NCI-H1105 treated with DMSO at 0.1 percent for 48 hours (cell line): ENCODE measurements around the gene TRUB2.
"Not testable (repeated sequence)": the region's sequence is repeated elsewhere in the genome, so short reads cannot be mapped to it uniquely, and the experiment has no call there.

Experiments used
- DNase-seq: peaks from one replicate; lab custom pipeline; 2025; lab: John Stamatoyannopoulos, UW

The TRUB2 gene

DNA sequence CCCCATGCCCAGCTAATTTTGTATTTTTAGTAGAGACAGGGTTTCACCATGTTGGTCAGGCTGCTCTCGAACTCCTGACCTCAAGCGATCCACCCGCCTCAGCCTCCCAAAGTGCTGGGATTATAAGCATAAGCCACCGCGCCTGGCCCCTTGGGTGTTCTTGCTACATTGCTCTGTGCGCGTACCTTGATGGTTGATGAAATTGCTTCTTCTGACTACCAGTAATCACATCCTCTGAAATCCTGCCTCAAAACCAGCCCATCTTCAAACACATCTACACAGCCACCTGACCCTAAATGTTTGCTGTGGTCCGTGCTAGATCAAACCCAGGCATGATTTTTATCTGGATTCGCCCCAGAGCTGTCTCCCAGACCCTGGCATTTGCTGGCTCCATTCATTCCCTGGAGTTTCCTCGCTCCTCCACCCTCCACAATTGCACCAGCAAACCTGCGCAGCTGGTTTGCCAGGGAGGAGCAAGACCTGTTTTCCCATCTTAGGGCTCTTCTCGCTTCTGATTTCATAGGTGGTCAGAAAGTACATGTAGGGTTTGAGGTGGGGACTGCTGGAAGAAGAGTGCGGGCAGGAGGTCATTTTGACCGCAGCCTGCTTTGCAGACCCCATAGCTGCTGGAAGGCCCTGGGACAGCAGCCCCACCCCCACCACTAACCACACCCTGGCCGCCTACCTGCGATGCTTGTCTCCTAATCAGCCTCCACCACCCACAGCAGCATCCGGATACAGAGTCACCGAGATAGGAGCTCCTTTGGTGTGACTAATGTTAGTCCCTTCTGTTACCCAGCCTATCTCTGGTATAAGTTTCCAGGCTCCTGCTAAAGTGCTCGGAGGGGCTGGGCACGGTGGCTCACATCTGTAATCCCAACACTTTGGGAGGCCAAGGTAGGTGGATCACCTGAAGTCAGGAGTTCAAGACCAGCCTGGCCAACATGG is 23.4 kb downstream of the TRUB2 start:
- no peak for DNase-seq

DNA sequence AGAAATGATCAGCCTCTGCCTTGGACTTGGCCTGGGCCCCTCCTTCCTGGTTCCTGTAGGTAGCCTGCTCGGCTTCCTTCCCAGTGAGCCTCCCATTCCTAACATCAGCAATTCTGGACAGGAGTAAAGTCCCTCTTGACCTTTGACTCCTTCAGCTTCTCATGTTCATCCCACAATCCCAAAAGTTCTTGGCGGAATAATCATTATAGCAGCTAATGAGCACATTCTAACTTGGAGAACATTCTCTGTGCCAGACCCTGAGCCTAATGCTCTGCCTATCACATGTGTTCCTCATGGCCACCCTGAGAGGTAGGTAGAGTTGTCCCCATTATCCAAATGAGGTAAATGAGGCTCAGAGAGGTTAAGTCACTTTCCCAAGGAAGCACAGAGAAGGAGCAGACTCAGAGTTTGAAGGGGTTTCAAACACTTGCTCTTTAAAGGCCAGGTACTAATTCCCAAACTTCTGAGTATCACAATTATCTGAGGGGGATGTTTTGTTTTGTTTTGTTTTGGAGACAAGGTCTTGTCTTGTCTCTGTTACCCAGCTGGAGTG is 24.9 kb downstream of the TRUB2 start:
- DNase-seq: no peak

DNA sequence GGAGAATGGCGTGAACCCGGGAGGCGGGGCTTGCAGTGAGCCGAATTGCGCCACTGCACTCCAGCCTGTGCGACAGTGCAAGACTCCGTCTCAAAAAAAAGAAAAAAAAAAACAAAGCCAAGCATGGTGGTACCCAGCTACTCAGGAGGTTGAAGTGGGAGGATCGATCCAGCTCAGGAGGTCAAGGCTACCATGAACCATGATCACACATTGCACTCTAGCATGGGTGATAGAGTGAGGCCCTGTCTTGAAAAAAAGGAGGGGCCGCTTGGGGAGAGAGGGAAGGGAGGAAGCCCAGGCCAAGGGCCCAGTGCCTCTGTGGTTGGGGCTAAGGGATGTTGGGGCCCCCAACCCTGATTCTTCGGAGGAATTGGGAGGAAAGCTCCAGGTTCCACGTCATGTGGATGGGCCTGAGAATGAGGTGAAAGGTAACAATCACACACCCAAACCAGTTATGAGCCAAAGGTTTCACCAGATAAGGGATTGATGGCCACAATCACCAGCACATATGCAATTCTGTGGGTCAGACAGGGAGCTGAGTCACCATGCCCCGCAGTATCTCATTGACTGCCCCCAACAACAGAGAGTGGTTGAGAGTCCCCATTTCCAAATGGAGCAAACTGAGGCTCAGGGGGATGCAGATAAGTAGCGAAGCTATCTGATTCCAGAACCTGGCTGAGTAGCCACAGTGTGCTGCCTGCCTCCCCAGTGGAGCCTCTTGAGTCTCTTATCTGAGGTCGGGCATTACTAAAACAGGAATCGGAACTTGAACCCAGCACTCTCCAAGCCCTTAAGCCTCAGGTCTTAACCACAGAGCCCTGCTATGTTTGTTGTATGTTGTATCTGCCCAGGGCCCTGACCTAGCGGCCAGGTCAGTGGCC is 25.7 kb downstream of the TRUB2 start:
- no peak for DNase-seq

DNA sequence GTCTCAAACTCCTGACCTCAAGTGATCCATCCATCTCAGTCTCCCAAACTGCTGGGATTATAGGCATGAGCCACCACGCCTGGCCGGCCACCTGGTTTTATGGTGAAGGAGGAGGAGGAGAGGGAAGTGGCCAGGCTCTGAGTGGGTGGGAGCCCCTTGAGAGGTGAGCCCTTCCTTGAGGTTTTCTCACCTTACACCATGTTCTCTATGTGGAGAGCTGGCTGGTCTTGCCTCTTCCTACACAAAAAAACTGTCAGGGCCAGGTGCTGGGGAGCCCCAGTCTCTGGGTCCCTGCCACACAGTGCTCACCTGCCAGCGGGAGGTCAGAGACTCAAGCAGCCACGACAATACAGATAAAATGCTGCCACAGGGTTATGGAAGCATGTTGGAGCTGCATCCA is 28.1 kb downstream of the TRUB2 start:
- DNase-seq: no peak

DNA sequence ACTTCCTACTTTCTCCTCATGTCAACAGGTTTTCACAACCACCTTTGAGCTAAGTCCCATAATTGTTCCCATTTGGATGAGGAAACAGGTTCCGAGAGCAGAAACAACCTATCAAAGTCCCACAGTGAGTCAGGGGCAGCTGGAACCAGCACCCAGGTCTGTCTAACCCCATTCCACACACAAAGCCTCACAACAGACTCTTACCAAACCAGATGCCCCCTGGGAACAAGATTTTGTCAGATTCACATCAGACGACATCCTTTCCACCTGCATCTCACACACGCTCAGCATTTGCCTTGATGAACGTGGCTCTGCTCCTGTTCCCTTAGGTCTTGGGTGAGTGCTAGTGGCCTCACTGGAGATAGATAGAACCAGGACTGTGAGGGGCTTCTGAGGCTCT is 29.2 kb downstream of the TRUB2 start:
- DNase-seq: no peak

DNA sequence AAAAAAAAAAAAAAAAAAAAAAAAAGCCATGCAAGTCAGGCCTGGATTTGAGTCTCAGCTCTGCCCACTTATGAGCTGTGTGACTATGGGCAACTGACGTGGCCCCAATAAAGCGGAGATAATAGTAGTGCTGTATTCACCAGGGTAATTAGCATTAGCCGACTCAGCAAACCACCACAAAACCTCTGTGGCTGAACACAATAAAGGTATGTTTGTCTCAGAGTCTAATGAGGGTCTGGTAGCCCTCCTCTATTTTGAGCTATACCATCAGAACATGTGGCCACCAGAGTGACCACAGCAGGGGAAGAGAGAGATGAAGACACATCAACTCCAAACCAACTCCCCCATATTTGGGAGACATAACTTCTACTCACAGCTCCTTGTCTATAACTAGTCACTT is 30.2 kb downstream of the TRUB2 start:
- DNase-seq: no peak

DNA sequence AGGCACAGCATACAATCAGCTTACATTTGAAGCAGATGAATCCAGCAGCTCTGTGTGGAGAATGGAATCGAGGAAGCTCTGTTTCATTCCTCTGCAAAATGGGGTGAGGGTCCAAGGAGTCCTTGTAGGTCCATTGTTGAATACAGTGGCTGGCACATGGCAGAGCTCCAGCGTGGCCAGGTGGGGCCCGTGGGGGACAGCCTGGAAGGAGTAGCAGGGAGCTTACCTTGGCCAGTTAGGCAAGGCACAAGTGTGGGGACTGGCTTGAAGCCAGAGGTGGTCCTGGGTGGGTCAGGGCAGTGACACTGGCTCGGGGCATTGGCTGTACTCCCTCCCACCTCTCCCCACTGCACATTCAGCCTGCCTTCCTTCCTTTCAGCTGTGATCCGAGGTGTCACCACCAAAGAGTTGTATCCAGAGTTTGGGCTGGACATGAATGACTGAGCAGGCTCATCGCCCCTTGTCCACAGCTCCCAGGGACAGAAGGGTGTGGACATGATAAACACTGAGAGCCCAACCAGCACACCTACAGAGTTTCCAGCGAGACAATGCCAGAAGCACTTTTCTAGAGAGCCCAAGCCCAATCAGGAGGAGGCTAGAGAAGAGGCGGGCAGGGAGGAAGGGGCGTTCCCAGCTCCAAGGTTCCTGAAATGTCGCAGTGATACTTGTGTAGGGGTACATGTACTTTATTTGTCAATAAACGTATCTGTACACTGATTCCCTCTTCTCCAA is 33.8 kb downstream of the TRUB2 start:
- DNase-seq: no peak

DNA sequence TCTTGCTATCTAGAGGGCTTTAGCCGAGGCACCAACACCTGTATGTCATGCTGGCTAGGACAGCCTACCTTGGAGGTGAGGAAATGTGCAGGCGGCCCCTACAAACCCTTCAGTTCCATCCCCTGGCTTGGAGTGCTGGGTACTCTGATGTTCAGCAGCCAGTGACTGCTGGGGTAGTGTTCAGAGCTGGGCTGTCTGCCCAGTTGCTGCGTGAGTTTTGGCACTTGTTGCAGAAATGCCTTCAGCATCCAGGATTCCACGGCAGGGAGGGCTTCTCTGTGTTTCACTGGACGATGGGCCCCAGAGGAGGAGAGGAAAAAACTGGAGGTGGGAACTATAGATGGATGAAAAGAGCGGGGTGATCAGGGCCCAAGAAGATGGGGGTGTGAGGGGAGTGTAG is 35.8 kb downstream of the TRUB2 start:
- no peak for DNase-seq

DNA sequence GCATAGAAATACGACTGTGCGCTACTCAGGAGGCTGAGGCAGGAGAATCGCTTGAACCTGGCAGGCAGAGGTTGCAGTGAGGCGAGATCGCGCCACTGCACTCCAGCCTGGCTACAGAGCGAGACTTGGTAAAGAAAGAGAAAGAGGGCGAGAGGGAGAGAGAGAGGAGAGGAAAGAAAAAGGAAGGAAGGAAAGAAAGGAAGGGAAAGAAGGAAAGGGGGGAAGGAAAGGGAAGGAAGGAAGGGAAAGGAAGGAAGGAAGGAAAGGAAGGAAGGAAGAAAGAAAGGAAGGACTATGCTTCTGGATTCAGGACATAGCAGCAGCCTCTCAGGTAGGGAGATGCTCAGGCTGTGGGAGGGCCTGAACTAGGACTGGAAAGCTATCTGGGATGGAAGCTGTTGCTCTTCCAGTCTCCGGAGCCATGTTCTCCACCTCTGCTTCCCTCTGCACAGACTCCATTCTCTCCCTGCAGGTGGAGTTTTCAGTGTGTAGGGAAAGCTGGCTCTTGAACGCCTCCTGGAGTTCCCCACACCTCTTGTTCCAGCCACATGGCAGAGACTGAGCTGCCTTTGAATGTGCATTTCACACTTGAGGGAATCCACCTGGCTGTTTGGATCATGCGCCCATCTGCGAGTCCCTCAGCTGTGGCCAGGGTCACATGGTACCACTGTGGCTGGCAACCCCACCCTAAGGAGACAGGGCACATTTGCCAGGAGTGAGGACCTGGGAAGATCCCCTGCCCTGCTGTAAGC is 37.0 kb downstream of the TRUB2 start:
- DNase-seq: no peak

DNA sequence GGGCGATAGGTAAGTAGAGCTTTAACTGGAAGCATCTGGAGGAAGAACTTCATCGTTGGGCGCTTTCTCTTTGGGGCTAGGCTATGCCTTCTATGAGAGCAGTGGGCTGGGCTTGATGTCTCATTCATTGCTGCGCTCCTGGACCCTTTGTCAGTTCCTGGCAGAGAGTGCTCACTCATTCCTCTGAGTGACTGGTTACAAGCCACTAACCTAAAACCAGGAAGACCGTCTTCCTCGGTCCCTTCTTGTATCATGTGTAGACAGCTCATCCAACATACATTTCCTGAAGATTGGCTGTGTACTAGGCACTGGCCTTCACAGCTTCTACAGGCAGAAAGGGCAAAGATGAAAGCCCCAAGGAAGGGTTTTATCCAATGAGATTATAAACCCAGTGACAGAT is 39.7 kb downstream of the TRUB2 start:
- no peak for DNase-seq

DNA sequence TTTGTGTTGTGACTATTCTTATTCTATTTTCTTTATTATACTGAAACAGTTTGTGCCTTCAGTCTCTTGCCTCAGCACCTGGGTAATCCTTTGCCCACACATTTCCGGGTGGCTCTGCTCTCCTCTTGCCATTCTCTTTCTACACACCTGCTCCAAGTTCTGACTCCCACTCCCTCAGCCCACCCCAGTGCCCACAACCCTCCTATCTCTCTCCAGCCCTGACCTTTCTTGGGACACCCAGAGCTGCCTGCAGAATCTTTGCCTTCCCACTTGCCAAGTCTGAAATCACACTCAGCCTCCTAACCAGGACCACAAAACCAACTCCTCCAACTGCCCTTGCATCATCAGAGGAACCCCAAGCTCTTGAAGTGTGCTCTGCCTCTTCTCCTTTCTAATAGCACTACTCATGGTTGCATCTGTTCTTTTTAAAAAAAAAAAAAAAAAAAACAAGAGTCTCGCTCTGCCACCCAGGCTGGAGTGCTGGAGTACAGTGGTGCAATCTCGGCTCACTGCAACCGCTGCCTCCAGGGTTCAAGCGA is 42.1 kb downstream of the TRUB2 start:
- DNase-seq: no peak

DNA sequence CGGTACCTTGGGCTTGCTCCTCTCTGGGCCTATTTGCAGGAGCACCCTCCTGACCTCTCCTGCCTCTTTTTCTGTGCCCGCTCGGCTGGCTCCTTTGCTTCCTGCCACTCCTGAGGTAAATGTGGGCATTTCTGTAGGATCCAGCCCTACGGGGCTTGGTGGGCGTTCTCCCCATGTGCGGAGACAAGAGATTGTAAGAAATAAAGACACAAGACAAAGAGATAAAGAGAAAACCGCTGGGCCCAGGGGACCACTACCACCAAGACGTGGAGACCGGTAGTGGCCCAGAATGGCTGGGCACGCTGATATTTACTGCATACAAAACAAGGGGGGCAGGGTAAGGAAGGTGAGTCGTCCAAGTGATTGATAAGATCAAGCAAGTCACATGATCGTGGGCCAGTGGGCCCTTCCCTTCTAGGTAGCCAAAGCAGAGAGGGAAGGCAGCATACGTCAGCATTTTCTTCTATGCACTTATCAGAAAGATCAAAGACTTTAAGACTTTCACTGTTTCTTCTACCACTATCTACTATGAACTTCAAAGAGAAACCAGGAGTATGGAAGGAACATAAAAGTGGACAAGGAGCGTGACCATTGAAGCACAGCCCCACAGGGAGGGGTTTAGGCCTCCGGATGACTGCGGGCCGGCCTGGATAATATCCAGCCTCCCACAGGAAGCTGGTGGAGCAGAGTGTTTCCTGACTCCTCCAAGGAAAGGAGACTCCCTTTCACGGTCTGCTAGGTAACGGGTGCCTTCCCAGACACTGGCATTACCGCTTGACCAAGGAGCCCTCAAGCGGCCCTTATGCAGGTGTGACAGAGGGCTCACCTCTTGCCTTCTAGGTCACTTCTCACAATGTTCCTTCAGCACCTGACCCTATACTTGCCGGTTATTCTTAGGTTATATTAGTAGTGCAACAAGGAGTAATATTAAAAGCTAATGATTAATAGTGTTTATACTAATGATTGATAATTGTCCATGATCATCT is 42.9 kb downstream of the TRUB2 start:
- not testable (repeated sequence) for DNase-seq

DNA sequence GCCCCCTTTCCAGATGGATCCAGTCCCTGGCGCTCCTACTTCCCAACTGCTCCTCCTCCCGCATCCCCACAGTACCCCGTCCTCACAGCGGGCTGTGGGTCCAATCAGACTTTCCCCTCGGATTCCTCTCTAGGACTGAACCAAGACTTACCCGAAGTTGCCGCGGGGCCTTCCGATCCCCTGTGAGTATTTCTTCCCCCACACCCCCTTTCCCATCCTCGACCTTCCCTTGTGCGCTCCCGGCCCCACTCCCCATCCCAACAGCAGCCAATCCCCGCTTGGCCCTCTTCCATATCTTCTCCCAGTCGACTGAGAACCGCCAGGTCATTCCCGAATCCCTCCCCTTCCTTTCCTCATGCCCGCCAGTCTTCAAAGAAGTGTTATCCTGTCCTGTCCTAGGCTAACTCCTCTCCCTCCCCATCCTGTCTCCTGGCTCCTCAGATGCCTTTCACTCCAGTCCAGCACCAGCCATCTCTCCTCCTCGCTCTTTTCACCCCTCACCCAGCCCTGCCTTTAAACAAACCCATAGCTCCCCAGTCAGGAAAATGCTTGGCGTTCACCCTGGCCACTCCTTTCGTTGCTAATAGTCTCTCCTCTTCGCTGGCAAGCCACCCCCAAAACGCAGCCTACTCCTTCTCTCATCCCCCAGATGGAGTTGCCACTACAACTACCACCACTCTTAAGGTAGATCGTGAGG is 45.5 kb downstream of the TRUB2 start:
- peak; percentile 25 for DNase-seq

DNA sequence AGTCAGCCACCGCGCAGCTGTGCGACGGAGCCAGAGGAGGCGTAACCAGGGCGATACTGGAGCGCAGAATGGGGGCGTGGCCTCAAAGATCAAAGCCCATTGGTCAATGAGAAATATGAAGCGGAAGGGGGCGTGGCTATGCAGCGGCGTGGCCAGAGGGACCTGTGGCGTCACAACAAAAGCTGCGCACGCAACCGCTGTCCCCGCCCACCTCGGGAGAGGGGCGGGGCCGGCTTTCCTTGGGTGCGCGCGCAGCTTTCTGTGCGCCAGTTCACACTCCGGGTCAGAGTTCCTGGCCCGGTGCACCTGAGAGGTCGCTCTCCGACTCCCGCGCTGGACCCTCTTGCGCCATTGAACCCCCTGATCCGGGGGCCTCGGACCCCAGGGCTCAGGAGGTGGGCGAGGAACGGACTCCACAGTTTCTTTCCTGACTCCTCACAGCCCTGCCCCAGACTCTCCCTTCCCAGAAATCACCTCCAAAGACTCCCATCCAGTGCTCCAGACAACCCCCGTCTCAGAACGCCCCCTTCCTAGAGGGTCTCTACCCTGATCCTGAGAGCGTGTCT is 46.2 kb downstream of the TRUB2 start, which contains the start of gene SWI5:
SWI5 (plus strand) TSS at position 269 of the 566 bp plus-strand sequence.
- DNase-seq: peak; percentile 98

DNA sequence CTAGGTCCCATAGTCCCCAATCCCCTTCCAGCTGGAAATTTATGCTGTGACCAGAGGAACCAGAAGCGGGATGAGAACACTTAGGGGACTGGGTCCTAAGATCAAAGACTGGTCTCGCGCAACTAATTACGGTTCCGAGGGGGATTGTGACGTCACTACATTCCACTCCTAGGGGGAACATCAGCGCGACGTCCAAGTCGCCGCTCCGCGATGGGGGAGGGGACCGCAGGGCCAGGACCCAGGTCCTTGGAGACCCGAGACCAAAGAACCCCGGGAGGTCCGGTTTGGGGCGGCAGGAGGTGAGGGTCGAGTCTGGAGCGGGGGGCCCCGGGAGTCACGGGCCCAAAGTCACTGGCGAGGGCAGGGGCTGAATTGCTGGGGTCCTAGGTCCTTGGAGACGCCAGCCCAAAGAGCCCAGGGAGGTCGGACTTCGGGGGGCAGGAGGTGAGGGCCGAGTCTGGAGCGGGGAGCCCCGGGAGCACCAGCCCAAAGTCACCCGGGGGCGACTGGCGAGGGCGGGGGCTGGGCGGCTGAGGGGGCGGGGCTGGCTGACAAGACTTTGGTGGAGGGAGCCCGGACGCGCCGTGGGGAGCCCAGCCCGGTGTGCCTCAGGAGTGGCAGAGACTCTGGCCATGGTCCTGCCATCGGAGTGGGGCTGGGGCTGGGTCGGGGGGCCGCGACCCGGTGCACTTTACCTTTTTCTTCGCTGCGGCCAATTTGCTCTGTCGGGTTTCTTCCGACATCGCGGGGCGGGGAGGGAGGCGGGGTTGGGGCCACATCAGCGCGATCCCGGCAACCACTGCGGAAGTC is 46.8 kb downstream of the TRUB2 start, which contains the start of gene GOLGA2:
GOLGA2 (minus strand) TSS at position 810 of the 810 bp plus-strand sequence; CDS start at position 779, 31 bp downstream.
- no peak for DNase-seq

DNA sequence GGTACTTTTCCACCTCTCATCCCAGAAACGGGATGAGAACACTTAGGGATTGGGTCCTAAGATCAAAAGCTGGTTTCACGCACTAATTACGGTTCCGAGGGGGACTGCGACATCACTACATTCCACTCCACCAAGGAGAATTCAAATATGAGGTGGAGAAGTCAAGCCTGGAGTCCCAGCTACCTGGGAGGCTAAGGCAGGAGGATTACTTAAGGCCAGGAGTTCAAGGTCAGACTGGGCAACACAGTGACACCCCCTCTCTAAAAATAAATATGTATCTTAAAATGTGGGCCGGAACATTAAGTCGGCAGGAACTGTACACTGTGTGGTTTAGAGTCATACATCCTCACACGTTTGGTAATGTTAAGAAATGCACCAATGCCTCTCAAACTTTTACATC is 48.0 kb downstream of the TRUB2 start:
- DNase-seq: no peak

DNA sequence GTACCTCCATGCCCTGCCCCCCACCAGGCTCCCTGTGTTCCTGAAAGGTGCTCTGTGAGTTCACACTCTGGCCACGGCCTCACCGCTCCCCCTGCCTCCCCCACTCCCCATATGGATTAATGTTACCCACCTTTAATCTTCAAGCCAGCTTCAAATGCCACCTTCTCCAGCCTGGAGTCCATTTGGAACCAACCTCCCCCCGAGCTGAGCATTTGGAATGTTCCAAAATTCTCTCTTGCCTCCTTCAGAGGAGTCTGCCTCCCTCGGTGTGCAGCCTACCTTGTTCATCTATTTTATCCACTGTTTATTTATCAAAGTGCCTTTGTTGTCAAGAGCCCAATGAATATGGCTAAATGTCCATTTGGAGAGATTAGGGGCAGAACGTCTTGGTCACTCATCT is 50.7 kb downstream of the TRUB2 start:
- no peak for DNase-seq

DNA sequence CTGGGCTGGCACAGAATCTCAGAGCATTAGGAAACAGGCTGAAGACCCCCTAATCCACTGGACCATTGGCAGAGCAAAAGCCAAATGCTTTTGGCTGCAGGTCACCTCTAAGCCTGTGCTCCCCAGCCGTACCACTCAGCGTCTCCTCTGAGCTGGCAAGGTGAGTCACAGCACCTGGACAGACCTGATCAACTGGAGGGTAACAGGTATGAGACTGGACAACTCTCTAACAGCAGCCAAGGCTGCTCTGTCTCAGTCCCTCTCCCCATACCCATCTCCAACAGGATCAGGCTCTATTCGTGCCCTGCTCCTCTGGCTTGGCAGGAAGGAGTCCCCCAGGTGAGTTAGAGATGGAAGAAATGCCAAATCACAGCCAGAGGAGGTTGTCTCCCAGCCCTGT is 51.1 kb downstream of the TRUB2 start:
- DNase-seq: no peak
